Measurements from ENCODE around the gene AMOTL1.
"Not testable (repeated sequence)": the region's sequence is repeated elsewhere in the genome, so short reads cannot be mapped to it uniquely, and the experiment has no call there.

The AMOTL1 gene

DNA sequence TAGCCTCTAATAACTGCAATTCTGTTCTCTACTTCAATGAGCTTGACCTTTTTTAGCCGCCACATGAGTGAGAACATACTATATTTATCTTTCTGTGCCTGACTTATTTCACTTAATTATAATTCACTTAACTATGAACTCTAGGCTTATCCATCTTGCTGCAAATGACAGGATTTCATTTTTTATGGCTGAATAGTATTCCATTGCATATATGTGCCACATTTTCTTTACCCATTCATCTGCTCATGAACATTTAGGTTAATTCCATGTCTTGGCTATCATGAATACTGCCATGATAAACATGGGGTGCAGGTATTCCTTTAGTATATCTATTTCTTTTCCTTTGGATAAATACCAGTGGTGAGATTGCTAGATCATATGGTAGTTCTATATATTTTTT, 120.0 kb downstream of the AMOTL1 start:
- no peak for DNase-seq

DNA sequence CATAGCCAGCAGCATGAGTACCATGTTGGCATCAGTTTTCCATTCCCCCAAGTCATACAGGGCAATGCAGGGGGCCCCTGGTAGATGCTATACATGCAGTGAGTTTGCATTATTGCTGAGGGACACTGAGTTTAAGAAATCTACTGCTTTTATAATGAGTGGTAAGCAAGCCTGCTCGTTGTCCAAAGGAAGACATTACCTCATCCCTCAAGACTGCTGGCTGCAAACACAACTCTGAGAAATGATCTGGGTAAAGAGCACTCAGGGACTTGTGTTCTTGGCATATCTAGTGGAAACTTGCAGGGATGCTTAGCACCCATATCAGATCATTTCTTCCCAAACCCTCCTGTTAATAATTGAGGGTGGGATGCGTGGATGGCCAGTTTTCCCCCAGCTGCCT, 127.3 kb downstream of the AMOTL1 start:
- DNase-seq, result no peak

GRCh38 chr11:94895971-94896370, 127.8 kb downstream of the AMOTL1 start:
- DNase-seq, result no peak

DNA sequence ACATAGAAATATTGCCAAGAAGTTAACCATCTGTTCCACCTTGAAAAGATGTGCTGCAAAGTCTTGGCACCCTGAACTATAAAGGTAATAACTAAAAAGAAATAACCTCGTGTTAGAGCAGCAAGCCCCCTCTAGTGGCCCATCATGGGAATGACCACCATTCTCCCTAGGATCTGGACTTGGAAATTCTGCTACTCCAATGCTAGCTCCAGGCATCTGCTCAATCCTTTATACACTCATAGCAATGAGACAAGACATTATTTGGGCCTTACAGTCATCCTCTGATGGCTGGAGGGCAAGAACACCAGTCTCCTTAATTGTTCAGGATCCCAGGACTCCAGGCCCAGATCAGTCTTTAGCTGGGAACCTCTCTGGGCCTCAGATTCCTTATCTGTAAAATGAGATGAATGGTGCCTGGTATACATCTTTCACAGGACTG, 129.2 kb downstream of the AMOTL1 start:
- peak; percentile 64 for DNase-seq

DNA sequence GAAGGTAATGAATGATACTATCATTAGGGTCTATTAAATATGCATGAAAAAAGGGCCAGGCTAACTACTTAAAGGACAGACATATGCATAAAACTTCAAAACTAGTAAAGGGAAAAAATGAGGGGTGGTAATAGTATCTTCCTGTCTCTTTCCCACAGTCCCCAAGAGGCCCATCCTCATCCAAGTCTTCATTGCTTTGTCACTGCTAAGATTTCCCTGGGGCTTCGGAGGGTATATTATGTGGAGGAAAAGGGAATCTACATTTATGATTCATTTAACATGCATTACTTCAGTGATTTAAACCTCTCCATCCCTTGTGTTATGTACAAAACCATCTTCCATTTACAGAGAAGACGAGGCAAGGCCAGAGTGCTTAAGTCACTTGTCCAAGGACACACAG, 139.1 kb downstream of the AMOTL1 start:
- no peak for DNase-seq

GRCh38 chr11:94909371-94909820, 141.2 kb downstream of the AMOTL1 start:
- no peak for DNase-seq

DNA sequence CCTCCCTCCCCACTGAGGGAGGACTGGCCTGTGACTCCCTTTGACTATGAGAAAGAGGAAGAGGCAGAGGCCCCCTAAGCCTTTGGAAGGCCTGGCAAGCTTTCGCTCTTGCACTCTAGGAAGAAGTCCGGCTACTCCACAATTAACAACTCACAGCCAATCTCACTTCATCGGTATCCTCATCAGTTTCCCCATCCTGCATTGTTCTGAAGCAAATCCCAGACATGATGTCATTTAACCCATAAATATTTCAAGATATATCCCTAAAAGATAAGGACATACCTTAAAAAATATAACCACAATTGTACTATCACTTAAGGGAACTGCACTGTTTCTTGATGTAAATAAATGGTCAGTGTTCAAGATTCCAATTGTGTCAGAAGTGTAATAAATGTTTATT, 142.1 kb downstream of the AMOTL1 start:
- DNase-seq, result no peak

- no peak for DNase-seq
These were observed 142.6 kb downstream of the AMOTL1 start for GRCh38 chr11:94910779-94911178.

DNA sequence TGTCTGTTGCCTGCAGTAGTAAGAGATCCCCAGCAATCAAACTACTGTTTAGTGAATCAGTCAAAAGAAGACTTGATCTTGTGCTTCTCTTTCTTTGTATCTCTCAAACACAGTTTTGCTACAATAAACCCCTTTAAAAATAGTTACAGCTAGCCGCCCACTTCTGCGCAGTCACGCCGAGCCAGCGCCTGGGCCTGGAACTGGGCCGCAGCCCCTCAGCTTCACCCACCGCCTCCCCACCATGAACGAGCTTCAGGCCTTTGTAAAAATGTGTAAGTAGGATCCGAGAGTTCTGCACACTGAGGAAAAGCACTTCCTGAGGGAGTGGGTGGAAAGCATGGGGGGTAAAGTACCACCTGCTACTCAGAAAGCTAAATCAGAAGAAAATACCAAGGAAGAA, 144.7 kb downstream of the AMOTL1 start:
- DNase-seq, result no peak

GRCh38 chr11:94913718-94914394, 145.7 kb downstream of the AMOTL1 start:
- not testable (repeated sequence) for DNase-seq

GRCh38 chr11:94920311-94920710, 152.2 kb downstream of the AMOTL1 start:
- DNase-seq, result no peak

DNA sequence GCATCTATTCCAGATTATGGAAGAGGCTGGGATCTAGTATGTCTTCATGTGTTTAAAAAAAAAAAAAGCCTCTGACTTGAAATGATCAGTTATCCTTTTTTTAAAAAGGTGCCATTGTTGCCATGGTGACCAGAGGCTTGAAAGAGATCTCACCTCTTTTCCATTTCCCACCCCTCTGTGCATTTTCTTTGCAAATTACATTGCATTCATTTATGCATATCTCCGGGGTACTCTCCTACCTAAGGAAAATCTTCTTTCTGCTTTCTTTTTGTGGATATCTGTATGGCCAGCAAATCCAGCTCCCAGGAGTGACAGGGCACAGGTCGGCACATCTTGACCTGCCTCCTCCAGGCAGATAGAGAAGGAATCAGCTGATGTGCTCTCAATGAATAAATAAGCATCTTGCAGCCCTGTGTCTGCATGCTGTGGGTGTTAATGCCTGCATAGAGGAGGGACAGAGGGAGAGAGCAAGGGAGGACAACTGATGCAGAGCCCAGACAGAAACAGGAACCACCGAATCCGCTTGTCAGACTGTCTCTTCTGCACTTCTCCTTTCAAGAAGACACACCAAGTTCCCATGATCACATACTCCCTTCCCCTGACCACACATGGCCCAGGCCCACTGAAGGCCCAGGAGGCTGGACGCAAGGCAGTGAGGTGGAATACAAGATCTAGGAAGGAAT, 154.3 kb downstream of the AMOTL1 start:
- no peak for DNase-seq

GRCh38 chr11:94923004-94923334, 154.8 kb downstream of the AMOTL1 start:
- no peak for DNase-seq

DNA sequence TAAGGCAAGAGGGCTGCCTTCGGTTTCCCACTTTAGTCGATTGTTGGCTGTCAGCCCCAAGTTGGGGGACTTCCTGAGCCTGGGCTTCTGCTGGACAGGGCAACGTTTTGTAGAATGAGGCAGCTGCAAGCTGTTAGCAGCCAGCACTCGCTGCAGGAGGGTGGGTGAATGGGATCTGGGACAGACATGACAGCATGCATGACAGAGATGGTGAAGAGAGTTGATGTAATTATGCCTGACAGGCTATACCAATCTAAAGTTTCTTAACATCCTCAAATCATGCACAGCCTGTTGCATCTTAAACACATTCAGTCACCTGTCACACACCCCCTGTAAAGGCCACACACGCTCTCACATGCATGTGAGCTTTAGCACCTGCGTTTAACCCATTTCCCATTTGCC, 156.0 kb downstream of the AMOTL1 start:
- no peak for DNase-seq

DNA sequence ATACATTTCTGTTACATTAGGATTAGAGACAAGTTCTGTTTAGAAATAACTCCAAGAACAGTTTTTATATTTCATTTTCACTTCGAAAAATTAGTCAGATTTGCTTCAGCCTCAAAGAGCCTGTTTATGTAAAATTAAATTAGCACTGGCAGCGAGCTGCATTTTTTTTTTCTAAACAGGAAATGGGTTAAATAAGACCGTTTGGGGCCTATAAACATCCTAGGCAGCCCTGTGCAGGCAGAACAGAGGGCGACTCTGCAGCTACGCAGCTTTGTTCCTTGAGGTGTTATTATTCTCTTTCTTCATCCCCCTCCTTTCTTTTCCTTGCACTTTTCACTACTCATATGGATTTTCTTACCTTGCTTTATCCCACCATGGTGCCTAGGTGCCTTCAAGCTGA, 156.5 kb downstream of the AMOTL1 start:
- DNase-seq, result no peak

DNA sequence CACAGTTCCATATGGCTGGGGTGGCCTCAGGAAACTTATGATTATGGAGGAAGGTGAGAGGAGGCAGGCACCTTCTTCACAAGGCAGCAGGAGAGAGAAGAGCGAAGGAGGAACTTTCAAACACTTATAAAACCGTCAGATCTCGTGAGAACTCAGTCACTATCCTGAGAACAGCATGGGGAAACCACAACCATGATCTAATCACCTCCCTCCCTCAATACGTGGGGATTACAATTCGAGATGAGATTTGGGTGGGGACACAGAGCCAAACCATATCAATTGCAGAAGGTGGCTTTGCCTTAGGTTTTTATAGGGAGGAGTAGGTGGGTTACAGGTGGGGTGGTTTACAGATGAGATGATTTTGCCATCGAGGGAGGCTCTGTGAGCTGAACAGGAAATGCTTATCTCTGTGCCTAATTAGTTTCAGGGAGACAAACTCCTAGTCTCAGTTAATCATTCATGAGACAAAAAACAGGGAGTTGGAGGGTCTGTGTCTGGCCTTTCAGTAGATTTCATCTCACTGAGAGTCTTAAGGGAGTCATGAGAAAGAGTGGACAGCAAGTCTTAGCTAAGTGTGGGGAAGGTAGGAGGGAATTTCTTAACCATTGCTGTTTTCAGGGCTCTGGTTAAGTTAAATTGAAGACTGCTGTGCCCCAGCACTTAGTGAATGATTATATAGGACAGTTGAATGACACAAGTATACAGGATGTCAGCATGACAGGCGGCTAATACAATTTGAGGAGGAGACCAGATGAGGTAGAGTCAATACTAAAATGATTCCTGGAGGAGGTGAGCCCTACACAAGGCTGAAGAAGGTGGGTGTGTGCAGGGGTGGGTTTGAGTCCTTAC, 157.5 kb downstream of the AMOTL1 start:
- no peak for DNase-seq

- DNase-seq, result no peak
These were observed 158.1 kb downstream of the AMOTL1 start for GRCh38 chr11:94926271-94926625.
